ENCODE results near the gene TUBB4B.

TUBB4B gene

GRCh38 chr9:137199411-137200121, 41.5 kb upstream of the TUBB4B start:
- Histone ChIP-seq H3K27me3 (ENCODE audit: insufficient read depth, low read length) (no peaks in the 10 kb centered on the region), H3K79me2 (ENCODE audit: control insufficient read depth, insufficient read depth, low read length, unreplicated experiment) (peaks cover 14% of the 10 kb centered on the region), H3K4me3 (ENCODE audit: low read depth, low read length) (peak overlapping the region; percentile 77), H2AFZ (ENCODE audit: low read length, unreplicated experiment) (no peak overlapping the region), H3K27ac (ENCODE audit: low read depth, low read length) (no peak overlapping the region), H3K36me3 (ENCODE audit: insufficient read depth, low read length) (no peaks in the 10 kb centered on the region), H3K4me1 (ENCODE audit: control insufficient read depth, insufficient read depth, low read length, unreplicated experiment) (peaks cover 18% of the 10 kb centered on the region)

- Histone ChIP-seq H3K36me3 (ENCODE audit: insufficient read depth, low read length) (no peaks in the 10 kb centered on the region), H3K4me3 (ENCODE audit: low read depth, low read length) (peak within 1 kb of the TSS; percentile 82), H3K4me1 (ENCODE audit: control insufficient read depth, insufficient read depth, low read length, unreplicated experiment) (peaks cover 21% of the 10 kb centered on the region), H3K27ac (ENCODE audit: low read depth, low read length) (no peak within 1 kb of the TSS), H3K79me2 (ENCODE audit: control insufficient read depth, insufficient read depth, low read length, unreplicated experiment) (peaks cover 21% of the 10 kb centered on the region), H2AFZ (ENCODE audit: low read length, unreplicated experiment) (peak within 1 kb of the TSS; percentile 65), H3K27me3 (ENCODE audit: insufficient read depth, low read length) (no peaks in the 10 kb centered on the region)
These were observed 40.5 kb upstream of the TUBB4B start, which contains the start of gene TPRN for GRCh38 chr9:137200311-137201204. Gene TPRN, minus strand, starts transcription at chr9:137200741. Its CDS starts 30 bp downstream, at chr9:137200711.

GRCh38 chr9:137201205-137201868, 39.8 kb upstream of the TUBB4B start:
- Histone ChIP-seq H3K4me1 (ENCODE audit: control insufficient read depth, insufficient read depth, low read length, unreplicated experiment) (peaks cover 21% of the 10 kb centered on the region), H3K27ac (ENCODE audit: low read depth, low read length) (no peak overlapping the region), H3K36me3 (ENCODE audit: insufficient read depth, low read length) (no peaks in the 10 kb centered on the region), H2AFZ (ENCODE audit: low read length, unreplicated experiment) (peak overlapping the region; percentile 55), H3K79me2 (ENCODE audit: control insufficient read depth, insufficient read depth, low read length, unreplicated experiment) (peaks cover 26% of the 10 kb centered on the region), H3K4me3 (ENCODE audit: low read depth, low read length) (peak overlapping the region; percentile 82), H3K27me3 (ENCODE audit: insufficient read depth, low read length) (no peaks in the 10 kb centered on the region)

- no peak overlapping the region for H3K4me3 ChIP-seq (ENCODE audit: low read depth, low read length)
- H3K4me1 ChIP-seq (ENCODE audit: control insufficient read depth, insufficient read depth, low read length, unreplicated experiment): peaks cover 21% of the 10 kb centered on the region
- no peak overlapping the region for H2AFZ ChIP-seq (ENCODE audit: low read length, unreplicated experiment)
- no peaks in the 10 kb centered on the region for H3K27me3 ChIP-seq (ENCODE audit: insufficient read depth, low read length)
- H3K36me3 ChIP-seq (ENCODE audit: insufficient read depth, low read length): no peaks in the 10 kb centered on the region
- peaks cover 37% of the 10 kb centered on the region for H3K79me2 ChIP-seq (ENCODE audit: control insufficient read depth, insufficient read depth, low read length, unreplicated experiment)
- no peak overlapping the region for H3K27ac ChIP-seq (ENCODE audit: low read depth, low read length)
These were observed 38.1 kb upstream of the TUBB4B start for GRCh38 chr9:137202966-137203365.

- Histone ChIP-seq H3K27ac (ENCODE audit: low read depth, low read length) (no peak overlapping the region), H3K36me3 (ENCODE audit: insufficient read depth, low read length) (no peaks in the 10 kb centered on the region), H2AFZ (ENCODE audit: low read length, unreplicated experiment) (no peak overlapping the region), H3K4me3 (ENCODE audit: low read depth, low read length) (peak overlapping the region; percentile 100), H3K27me3 (ENCODE audit: insufficient read depth, low read length) (no peaks in the 10 kb centered on the region), H3K79me2 (ENCODE audit: control insufficient read depth, insufficient read depth, low read length, unreplicated experiment) (peaks cover 36% of the 10 kb centered on the region), H3K4me1 (ENCODE audit: control insufficient read depth, insufficient read depth, low read length, unreplicated experiment) (peaks cover 17% of the 10 kb centered on the region)
These were observed 36.4 kb upstream of the TUBB4B start for GRCh38 chr9:137204731-137205125.

- Histone ChIP-seq H3K4me1 (ENCODE audit: control insufficient read depth, insufficient read depth, low read length, unreplicated experiment) (peaks cover 17% of the 10 kb centered on the region), H2AFZ (ENCODE audit: low read length, unreplicated experiment) (peak within 1 kb of the TSS; percentile 76), H3K27ac (ENCODE audit: low read depth, low read length) (peak within 1 kb of the TSS; percentile 44; the same call in 1 of the 2 replicates), H3K79me2 (ENCODE audit: control insufficient read depth, insufficient read depth, low read length, unreplicated experiment) (peaks cover 36% of the 10 kb centered on the region), H3K36me3 (ENCODE audit: insufficient read depth, low read length) (no peaks in the 10 kb centered on the region), H3K4me3 (ENCODE audit: low read depth, low read length) (peak within 1 kb of the TSS; percentile 100), H3K27me3 (ENCODE audit: insufficient read depth, low read length) (no peaks in the 10 kb centered on the region)
These were observed 35.7 kb upstream of the TUBB4B start, which contains the start of the genes NDOR1 and TMEM203 for GRCh38 chr9:137205126-137206069. Gene NDOR1, plus strand, starts transcription at chr9:137205700. Its CDS starts 78 bp downstream, at chr9:137205778. Gene TMEM203, minus strand, starts transcription at chr9:137205648. Its CDS starts 234 bp downstream, at chr9:137205414.

GRCh38 chr9:137206602-137207001, 34.5 kb upstream of the TUBB4B start:
- Histone ChIP-seq H3K27me3 (ENCODE audit: insufficient read depth, low read length) (no peaks in the 10 kb centered on the region), H3K36me3 (ENCODE audit: insufficient read depth, low read length) (no peaks in the 10 kb centered on the region), H3K79me2 (ENCODE audit: control insufficient read depth, insufficient read depth, low read length, unreplicated experiment) (peaks cover 36% of the 10 kb centered on the region), H3K4me1 (ENCODE audit: control insufficient read depth, insufficient read depth, low read length, unreplicated experiment) (peaks cover 12% of the 10 kb centered on the region), H3K27ac (ENCODE audit: low read depth, low read length) (no peak overlapping the region), H2AFZ (ENCODE audit: low read length, unreplicated experiment) (no peak overlapping the region), H3K4me3 (ENCODE audit: low read depth, low read length) (peak overlapping the region; percentile 100)

- no peaks in the 10 kb centered on the region for H3K36me3 ChIP-seq (ENCODE audit: insufficient read depth, low read length)
- peaks cover 12% of the 10 kb centered on the region for H3K79me2 ChIP-seq (ENCODE audit: control insufficient read depth, insufficient read depth, low read length, unreplicated experiment)
- H3K4me3 ChIP-seq (ENCODE audit: low read depth, low read length): no peak overlapping the region
- H3K4me1 ChIP-seq (ENCODE audit: control insufficient read depth, insufficient read depth, low read length, unreplicated experiment): peaks cover 5% of the 10 kb centered on the region
- H2AFZ ChIP-seq (ENCODE audit: low read length, unreplicated experiment): no peak overlapping the region
- no peak overlapping the region for H3K27ac ChIP-seq (ENCODE audit: low read depth, low read length)
- H3K27me3 ChIP-seq (ENCODE audit: insufficient read depth, low read length): no peaks in the 10 kb centered on the region
These were observed 29.6 kb upstream of the TUBB4B start for GRCh38 chr9:137211532-137211931.

- Histone ChIP-seq H3K4me1 (ENCODE audit: control insufficient read depth, insufficient read depth, low read length, unreplicated experiment) (peaks cover 15% of the 10 kb centered on the region), H3K36me3 (ENCODE audit: insufficient read depth, low read length) (no peaks in the 10 kb centered on the region), H3K27me3 (ENCODE audit: insufficient read depth, low read length) (no peaks in the 10 kb centered on the region), H3K27ac (ENCODE audit: low read depth, low read length) (peak overlapping the region; percentile 26; the same call in 1 of the 2 replicates), H3K79me2 (ENCODE audit: control insufficient read depth, insufficient read depth, low read length, unreplicated experiment) (peaks cover 2% of the 10 kb centered on the region), H3K4me3 (ENCODE audit: low read depth, low read length) (no peak overlapping the region), H2AFZ (ENCODE audit: low read length, unreplicated experiment) (no peak overlapping the region)
These were observed 28.6 kb upstream of the TUBB4B start for GRCh38 chr9:137212520-137212919.

Measured in ACC112 (cell line).